Hypothalamus (tissue), 51 donors: ENCODE measurements around the gene CMIP.
"Not testable (repeated sequence)": the region's sequence is repeated elsewhere in the genome, so short reads cannot be mapped to it uniquely, and the experiment has no call there.

Experiments
- DNase-seq, 51 donors: peaks; one replicate each; lab custom pipeline; 2025; lab: John Stamatoyannopoulos, UW

Gene CMIP

GRCh38 chr16:81444448-81445121 lies at the start of gene CMIP:
Gene CMIP (plus strand): TSS chr16:81444808.
- peak in 47 of 51 donors; percentile 33 to 87 (median 68) for DNase-seq

- no peak for DNase-seq
These were observed 49.5 kb upstream of the CMIP start for GRCh38 chr16:81394966-81395655.

- DNase-seq: no peak
These were observed 47.3 kb upstream of the CMIP start for GRCh38 chr16:81397058-81397878.

- DNase-seq: no peak
These were observed 46.6 kb upstream of the CMIP start for GRCh38 chr16:81397879-81398520.

- DNase-seq: no peak
These were observed 44.7 kb upstream of the CMIP start for GRCh38 chr16:81399909-81400308.

GRCh38 chr16:81401035-81401950 lies 43.3 kb upstream of the CMIP start:
- DNase-seq: no peak

GRCh38 chr16:81403208-81403600 lies 41.4 kb upstream of the CMIP start:
- DNase-seq: no peak

- peak; percentile 10 to 87 (median 61) for DNase-seq
These were observed 40.8 kb upstream of the CMIP start for GRCh38 chr16:81403601-81404391.

GRCh38 chr16:81405002-81405401 lies 39.6 kb upstream of the CMIP start:
- not testable (repeated sequence) for DNase-seq

GRCh38 chr16:81405702-81406113 lies 38.9 kb upstream of the CMIP start:
- no peak for DNase-seq

- no peak for DNase-seq
These were observed 36.1 kb upstream of the CMIP start for GRCh38 chr16:81408409-81408950.

- DNase-seq: no peak
These were observed 35.5 kb upstream of the CMIP start for GRCh38 chr16:81409016-81409556.

GRCh38 chr16:81410643-81411293 lies 33.8 kb upstream of the CMIP start:
- no peak for DNase-seq

GRCh38 chr16:81413245-81413990 lies 31.2 kb upstream of the CMIP start:
- DNase-seq: no peak

- peak in 17 of 51 donors; percentile 6 to 43 (median 20) for DNase-seq
These were observed 28.9 kb upstream of the CMIP start for GRCh38 chr16:81415751-81416150.

- DNase-seq: no peak
These were observed 27.9 kb upstream of the CMIP start for GRCh38 chr16:81416749-81417148.

GRCh38 chr16:81417210-81417609 lies 27.4 kb upstream of the CMIP start:
- no peak for DNase-seq
